PC-9 (cell line): ENCODE data around the gene SCYGR2.

Experiments used
- CTCF ChIP-seq: fragments of 200-600 bp; sonication (generic); conservative IDR thresholded peaks from 2 replicates; pipeline ENCODE4 v1.6.1; 2017; ENCODE audit warnings: mixed run types, antibody characterized with exemption, mild to moderate bottlenecking, moderate library complexity
- EZH2 ChIP-seq: fragments of 200-600 bp; sonication (generic); IDR thresholded peaks from 2 replicates; pipeline ENCODE4 v1.8.0; 2017; ENCODE audit warnings: antibody characterized with exemption, low read depth

GRCh38 chr2:227568852-227569169, 29.9 kb upstream of the SCYGR2 start:
- no peak for TF ChIP-seq EZH2
- TF ChIP-seq CTCF = no peak
